ENCODE results near the gene HCN4.
"Not testable (repeated sequence)": the region's sequence is repeated elsewhere in the genome, so short reads cannot be mapped to it uniquely, and the experiment has no call there.

Gene HCN4

DNA sequence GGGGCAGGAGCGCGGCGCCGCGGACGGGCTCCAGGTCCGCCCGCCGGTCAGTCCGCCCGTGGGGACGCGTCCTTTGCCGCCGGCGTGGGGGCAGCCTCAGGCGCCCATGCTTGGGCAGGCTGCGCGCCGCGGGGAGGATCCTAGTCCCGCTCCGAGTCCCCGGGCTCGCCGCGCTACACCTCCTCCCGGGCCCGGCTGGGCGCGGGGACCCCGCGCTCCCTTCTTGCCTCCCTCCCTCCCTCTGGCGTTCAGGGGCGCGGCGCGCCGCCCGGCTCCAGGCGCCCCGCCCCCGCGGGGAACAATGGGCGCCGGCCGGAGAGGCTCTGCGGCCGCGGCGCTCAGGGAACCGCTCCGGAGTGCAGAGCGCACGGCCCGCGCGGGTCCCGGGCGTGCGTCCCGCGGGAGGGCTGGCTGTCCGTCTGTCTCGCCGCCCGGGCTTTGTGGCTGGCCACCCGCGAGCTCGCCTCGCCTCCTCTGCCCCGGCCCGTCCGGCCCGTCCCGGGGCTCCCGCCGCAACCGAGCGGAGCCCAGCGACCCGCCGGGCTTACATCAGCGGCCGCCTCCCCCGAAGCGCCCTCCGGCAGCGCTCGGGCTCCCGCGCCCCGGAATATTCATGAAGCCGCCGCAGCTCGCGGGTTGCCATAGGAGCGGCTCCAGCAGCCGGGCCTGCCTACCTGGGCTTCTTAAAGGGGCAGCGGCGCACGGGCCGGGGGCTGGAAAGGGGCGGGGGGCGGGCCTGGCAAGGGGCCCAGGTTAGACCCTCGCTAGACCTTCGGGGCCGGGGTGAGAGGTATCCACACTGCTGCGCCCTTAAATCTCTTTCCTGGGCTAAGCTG, at the start of gene HCN4:
HCN4 (minus strand) TSS at position 658 of the 836 bp plus-strand sequence. CDS start 688 bp downstream, outside the sequence.
- no peak for DNase-seq

DNA sequence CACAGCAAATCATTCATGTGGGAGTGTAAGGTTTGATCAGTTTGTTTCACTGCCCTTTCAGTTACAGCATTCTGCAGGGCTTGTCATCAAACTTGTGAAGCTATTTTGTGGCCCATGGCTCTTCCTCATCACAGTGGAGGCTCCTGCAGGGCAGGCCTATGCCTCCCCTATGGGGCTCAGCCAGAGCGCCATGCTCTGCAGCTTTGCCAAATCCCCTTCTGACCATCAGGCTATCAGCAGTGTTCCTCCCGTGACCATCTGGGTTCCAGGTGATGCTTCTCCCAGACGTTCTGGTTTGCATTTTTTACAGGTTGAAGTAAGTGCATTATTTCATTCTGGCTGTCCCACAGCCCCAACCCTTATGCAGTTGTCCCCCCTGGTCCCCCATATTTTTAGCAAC, 46.1 kb upstream of the HCN4 start:
- DNase-seq, result no peak

DNA sequence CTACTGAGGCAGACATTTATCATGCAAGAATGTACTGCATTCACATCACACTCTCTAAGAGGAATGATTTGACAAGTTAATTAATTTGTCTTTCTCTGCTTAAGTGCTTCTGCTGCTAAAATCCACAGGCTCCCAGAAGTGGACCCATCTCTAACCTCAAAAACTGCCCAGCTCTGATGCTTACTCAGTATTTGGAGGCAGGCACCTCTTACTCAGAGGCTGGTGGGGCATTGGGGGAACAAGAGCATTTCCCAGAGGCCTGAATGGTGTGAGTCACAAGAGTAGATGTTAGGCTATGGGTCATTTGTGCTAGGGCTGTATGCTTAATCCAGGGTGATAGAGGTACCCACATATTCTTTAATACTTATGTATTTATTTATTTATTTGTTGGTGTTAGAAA, 34.4 kb upstream of the HCN4 start:
- no peak for DNase-seq

DNA sequence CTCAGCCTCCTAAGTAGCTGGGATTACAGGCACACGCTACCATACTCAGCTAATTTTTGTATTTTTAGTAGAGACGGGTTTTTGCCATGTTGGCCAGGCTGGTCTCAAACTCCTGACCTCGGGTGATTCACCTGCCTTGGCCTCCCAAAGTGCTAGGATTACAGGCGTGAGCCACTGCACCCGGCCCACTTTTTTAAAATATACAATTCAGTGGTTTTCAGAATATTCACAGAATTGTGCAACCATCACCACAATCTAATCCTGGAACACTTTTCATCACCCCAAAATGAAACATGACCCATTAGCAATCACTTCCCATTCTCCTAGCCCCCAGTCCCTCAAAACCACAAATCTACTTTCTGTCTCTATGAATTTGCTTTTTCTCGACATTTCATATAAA, 31.5 kb upstream of the HCN4 start:
- not testable (repeated sequence) for DNase-seq

DNA sequence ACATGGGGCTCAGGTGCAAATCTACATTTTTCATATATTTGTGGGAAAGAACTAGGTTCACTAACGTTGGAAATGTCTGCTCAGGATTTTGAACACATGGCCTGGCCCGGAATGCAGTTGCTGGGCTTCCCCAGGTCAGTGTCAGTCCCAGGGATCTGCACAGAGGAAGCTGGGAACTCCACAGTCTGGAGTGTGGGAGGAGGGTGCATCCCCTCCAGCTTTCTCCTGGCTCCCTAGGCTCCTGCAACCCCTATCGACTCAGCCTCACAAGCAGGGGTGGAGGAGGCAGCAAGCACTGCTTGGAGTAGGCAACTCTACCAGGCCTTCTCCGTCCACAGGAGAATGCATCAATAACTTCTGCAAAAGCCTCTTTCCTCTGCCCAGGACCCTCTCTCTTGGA, 30.1 kb upstream of the HCN4 start:
- DNase-seq, result no peak

DNA sequence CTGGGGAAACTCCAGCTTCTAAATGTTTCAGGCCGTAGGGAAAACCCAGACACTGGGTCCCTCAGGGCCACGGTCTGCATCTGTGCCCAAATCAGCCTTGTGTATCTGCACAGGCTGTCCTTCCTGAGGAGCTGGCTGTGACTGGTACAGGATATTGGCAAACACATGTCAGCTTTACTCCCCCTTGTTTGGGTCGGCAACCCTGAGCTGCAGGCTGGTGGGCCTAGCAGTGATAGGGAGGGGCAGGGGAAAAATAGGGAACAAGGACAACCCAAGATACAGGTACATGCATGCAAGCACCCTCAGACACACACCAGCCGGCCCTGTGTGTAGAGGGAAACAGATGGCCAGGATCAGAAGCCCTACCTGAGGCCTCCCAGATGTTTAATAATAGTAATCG, 28.7 kb upstream of the HCN4 start:
- DNase-seq, result no peak

DNA sequence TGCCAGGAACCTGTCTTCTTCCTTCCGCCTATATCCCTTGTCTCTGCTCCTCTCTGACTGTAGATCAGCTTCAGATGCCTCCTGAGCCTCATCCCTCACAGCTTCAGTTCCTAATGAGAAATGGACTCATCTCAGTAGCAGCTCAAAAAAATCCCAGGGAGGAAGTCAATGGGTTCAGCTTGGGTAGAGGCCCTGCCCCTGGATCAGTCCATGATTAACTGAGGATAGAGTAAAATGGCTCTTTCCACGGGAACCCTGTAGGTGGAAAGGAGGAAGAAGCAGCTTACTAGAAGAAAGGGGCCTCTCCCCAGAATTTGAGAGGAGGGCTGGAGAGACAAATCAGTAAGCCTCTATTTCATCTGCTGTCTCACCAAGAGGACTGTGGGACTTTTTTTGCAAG, 26.9 kb upstream of the HCN4 start:
- no peak for DNase-seq

DNA sequence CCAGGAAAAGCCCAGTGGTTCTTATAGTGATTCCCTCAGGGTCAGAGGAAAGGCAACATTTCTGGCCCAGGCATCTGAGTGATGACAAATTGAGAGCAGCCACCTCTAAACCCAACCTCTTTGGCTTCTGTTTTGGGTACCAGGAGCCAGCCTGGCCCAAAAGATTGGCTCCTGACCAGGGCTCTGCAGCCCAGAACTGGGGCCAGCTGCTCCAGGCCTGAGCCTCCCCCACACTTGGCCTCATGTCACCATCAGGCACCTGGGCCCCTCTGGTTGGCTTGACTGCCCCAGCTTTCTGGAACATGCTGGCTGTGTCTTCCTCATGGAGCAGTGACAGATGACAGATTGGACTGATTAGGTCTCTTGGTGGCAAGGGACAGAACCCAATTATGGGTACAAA, 26.0 kb upstream of the HCN4 start:
- no peak for DNase-seq

DNA sequence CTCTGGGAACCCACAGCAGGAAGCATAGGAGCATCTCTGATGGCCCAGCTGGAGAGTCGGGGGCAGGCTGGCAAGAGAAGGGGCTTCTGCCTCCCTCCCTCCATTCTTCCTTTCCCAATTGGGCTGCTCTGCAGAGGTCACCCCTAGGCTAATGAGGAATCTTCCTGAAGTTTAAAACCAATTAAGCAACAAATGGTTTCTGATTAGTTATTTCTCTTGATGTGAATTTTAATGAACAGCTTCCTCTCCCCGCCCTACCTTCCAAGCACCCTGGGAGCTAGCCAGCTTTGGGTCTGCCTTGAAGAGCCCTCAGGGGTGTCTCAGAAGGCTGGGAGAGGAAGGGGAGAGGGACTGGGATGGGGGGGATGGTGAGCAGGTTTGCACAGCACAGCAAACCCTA, 24.6 kb upstream of the HCN4 start:
- no peak for DNase-seq

DNA sequence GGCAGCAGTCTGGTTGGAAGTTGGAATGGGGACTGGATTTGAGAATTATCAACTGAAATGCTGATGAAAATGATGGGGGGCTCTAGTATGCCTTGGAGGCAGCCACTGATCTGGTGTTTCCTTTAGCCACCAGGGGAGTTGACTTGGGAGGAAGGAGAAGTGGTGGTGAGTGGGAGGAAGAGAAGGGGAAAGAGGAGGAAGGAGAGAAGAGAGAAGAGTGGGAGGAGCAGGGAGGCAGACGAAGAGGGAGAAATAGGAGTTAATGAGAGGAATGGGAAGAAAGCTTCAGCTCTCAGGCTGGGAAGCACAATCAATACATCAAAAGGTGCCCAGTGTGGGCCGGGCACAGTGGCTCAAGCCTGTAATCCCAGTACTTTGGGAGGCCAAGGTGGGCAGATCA, 23.3 kb upstream of the HCN4 start:
- DNase-seq, result no peak

DNA sequence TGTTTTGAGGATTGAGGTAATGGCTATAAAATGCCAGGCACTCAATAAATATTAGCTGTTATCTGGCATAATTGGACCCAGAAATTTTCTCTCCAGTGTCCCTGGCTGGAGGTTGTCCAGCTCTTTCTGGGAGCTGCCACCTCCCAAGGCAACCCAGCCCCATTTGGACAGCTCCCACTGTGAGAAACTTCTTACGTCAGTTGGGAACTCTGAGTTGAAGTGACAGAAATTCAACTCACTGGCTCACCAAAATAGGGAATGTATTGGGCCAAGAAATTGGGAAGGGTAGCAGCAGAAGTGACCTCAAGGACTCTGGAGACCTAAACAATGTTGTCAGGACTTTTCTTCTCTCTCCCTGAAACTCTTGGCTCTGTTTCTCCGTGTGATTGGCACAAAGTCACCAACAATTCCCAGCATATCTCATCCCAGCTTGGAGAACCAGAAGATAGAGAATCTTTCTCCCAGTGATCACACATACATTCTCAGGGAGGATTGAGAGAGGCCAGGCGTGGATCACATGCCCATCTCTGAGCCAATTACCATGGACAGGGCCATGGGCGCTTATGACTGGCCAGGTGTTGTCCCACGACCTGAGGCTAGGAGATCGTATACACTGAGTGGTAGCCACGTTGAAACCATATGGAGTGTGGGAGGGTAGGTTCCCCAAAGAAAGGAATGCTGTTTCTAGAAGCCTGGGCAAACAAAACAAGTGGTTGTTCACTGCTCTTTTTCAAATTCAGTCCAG, 22.5 kb upstream of the HCN4 start:
- DNase-seq, result no peak

DNA sequence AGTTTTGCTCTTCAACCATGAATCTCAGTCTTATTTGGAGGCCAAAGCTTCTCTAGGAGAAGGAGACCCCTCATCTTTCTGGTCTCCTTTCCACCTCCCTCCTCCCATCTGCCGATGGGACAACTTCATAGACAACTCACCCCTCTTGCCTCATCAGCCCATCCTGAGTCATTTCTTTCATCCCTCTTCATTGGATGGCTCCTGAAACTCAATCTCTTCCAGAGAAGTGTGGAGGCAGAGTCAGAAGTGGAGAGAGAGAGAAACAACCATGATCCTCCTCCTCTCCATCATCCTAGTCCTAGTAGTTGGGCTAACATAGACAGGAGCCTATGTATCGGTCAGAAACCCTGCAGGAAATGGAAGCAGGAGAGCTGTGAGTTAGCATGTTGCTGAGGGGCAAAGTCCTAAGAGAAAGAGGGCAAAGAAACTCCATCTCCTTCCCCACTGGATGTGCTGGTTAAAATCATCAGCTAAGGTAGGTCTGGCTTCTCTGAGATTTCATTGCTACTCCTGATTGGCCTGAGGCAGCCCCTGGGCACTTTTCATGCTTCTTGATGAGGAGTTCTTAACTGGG, 21.3 kb upstream of the HCN4 start:
- no peak for DNase-seq

DNA sequence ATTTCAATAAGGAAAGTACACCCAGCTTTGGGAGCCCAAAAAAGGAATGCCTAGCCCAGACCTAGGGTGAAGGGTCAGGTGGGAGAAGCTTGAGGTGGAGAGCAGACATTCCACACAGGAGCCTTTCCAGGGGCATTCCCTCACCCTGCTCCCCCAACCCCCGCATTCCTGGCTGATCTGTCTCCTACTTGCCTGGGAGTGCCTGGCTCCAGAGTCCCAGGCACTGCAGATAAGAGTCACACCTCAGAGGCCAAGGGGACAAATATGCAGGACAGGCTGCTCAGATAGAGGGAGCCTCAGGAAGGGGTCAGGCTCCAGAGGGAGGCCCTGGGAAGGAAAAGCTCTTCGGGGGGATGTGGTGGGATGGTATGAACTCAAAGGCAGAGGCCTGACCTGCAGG, 20.8 kb upstream of the HCN4 start:
- DNase-seq, result no peak

DNA sequence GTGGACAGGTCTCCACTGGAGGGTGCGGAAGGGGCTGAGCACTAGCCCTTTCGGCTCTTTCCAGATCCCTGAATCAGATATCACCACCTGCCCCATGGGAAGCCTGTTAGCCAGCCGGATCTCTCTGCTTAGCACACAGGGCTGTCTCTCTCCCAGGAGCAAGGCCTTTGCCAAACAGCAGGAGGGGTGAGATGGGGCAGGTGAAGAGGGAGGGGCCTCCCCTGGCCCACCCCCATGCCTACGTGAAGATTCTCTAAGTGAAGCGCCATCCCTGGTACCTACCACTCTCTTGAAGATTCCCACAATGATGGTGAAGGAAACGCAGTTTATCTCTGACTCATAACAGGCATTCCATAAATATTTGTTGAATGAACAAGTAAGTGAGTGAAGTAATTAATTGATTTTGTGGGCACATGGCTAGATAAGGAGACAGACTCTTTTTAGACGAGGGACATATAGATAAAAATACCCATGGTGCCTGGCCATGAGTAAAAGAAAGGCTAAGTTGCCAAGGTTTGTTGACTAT, 19.6 kb upstream of the HCN4 start:
- no peak for DNase-seq

DNA sequence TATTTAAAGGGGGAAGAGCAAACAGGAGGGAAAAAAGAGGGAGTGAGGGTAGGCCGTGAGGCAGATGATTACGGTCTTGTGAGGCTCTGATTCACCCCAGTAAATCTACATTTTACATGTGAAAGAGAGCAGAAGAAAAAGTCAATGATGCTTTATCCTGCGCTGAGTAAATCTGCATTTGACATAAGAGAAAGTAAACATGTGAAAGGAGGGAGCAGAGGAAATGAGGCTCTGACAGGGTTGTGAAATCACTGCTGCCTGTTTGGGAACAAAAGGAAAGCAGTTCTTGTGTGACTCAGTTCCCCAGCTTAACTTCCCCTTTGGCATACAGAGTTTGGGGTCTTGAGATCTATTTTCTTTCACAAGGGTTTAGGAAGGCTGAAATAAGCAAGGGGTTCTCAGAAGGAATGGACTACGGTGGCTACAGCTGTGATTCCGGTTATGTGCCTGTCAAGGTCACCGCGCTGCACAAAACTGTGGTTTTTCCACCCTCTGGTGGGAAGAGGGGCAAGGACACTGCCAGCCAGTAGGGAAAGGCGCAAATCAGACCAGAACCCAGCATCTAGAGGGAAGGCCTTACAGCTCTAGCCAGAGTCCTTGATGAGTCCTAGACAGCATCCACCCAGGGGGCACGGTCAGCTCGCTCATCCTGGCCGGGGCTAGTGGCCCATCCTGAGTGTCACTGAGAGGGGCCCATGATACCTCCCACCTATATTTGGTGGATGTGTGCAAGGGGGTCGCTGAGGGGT, 18.9 kb upstream of the HCN4 start:
- no peak for DNase-seq

DNA sequence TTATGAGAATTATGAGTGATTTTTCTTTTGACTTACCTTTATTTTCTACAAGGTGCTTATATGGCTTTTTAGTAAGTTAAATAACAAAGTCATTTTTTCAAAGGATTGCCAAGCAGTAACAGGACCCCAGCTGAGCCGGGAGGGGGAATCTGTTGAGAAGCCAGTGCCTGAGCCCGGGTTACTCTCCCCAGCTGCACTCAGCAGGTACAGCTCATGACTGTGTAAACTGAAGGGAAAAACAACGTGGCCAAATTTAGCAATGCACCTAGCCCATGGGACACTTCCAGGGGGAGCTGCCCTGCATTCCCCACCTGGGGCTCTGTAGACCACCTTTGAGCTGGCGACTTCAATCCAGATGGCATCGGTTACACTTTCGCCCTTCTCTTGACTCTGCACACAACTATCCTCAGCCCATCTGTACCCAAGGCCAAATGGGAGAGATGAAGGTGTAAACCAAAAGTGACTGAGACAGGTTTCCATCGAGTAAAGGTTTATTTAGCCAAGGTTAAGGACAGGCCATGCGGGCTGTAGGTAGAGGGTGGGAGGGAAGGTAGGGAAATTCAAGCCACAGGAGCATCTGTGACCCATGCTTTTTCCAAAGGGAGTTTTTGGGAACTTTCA, 18.2 kb upstream of the HCN4 start:
- no peak for DNase-seq

DNA sequence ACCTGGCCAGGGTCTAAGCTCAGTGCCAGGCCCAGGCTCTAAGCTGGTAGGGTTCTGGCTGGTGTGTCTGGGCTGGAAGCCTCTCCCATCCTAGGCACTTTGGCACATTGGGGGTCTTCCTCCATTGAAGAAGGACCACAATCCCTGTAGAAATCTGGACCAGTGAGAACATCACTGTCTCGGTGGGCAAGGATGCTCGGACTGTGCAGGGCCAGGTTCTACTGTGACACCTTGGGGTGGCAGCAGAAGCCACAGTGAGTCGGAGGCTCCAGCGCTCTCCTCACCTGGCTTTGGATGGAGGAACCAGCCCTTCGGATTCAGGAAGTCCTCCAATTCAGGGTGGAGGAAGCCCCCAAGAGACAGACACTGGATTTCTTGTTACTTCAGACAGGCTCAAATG, 17.5 kb upstream of the HCN4 start:
- no peak for DNase-seq

DNA sequence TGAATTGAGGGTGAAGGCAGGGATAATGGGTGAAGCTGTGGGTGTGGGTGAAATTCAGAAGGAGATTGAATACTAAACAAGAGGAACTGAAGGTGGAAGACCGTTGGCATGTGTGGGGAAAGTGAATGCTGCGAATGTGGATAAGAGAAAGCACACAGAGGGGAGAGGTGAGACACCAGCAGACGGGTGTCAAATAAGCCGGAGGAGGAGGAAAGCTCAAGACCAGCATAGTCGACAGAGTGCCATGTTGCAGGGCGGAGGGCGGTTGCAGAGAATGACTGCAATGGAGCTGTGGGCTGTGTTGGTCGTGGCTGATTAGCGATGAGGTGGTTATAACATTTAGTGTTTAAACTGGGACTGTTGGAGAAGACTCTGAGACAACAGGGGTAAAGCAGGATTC, 16.4 kb upstream of the HCN4 start:
- no peak for DNase-seq

DNA sequence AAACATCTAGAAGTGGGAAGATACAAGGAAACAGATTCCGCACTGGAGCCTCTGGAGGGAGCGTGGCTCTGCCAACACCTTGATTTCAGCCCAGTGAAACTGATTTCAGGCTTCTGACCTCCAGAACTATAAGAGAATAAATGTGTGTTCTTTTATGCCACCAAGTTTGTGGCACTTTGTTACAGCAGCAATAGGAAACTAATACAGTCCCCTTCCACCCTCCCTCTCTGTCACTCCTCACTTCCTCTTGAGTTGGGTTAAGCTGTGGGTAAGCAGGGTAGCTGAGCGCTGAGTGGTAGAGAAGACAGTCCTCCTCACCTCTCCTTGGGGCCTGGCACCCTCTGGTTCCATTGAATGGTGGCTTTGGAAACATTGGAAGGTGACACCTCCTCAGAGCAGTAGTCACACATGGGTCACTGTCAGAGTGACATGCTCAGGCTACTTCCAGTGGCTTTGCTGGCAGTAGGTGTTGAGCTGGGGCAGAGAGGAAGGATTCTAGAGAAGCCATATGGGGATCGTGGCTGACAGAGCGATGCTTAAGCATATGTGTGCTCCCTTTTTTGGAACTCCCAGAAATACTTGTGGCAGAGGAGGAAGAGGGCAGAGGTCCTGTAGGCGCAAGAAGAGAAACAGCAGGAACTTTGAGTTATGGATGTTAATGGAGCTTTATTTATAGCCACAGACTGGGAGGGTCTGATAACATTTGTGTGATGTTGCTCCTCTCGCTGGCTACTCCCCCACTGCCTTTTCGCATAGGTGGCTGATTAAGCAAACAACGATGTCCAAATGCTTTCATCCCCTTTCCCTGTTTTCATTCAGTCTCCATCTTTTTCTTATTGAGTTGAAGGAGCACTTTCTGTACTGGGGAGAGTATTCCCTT, 14.8 kb upstream of the HCN4 start:
- no peak for DNase-seq

DNA sequence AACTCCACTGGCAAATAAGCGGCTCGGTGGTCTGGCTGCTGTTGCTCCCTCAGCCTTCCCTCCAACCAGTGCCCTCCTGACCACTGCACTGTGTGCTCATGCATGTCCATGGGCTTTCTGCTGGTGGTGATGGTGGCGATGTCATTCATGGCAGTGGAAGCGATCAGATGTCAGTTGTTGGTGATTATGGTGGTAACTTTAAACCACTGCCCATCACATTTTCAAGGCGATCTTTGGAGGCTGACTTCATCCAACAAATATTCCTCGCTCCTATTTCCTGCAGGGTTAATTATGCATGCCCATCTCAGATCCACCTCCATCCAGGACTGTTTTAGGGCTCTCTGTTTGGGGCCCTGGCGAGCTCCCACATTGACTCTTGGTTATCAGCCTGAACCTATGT, 13.4 kb upstream of the HCN4 start:
- no peak for DNase-seq

DNA sequence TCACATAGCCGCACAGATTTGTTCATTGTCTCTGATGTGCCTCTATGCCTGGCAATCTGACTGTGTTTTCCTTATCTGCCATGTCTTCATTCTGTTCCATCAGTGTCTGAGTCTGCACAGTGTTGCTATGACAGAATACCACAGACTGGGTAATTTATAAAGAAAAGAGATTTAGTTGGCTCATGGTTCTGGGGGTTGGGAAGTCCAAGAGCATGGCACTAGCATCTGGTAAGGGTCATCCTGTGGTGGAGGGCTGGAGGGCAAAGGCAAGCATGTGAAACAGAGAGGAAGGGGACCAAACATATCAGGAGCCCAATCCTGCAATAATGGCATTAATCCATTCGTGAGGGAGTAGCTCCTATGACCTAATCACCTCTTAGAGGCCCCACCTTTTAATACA, 11.9 kb upstream of the HCN4 start:
- DNase-seq, result no peak

DNA sequence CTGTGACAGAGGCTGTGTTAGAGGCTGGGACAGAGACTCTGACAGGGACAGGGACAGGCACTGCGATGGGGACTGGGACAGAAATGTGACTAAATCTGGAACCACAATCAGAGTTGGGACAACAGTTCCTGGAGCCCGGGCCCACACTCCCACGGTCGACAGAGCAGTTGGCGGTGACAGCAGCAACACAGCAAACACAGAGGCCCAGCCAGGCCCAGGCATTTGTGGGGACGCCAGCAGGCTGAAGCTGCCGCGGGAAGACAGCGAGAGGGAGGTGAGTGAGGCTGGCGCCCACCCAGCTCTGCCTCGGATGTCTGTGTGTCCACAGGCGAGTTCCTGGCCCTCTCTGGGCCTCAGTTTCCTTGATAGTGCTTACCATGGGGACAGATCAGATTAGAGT, 9.3 kb upstream of the HCN4 start:
- no peak for DNase-seq
